ENCODE measurements around the gene OR13H1. TPM values are rescaled to one million over a fixed set of nuclear protein-coding genes. Genes with fewer than 3 reads are reported as not detected.

OR13H1 gene
- total and polyA plus RNA-seq, 4 donors, result not detected

- no peak overlapping the region for H3K4me3 ChIP-seq (ENCODE audit: low read depth in 1 of 3, low read length in 3 of 3)
- no peak for DNase-seq (ENCODE audit: low spot score)
- no peak overlapping the region for H3K27ac ChIP-seq (ENCODE audit: low read depth in 1 of 2, low read length in 2 of 2)
- H3K9ac ChIP-seq (ENCODE audit: low read depth in 1 of 2, low read length in 2 of 2), result no peak overlapping the region
- H3K9me3 ChIP-seq (ENCODE audit: control insufficient read depth in 4 of 4, low read length in 3 of 4), result no peaks in the 10 kb centered on the region
- no peaks in the 10 kb centered on the region for H3K4me1 ChIP-seq (ENCODE audit: control insufficient read depth in 4 of 4, insufficient read depth in 4 of 4, low read length in 3 of 4)
- no peaks in the 10 kb centered on the region for H3K36me3 ChIP-seq (ENCODE audit: control insufficient read depth in 4 of 4, insufficient read depth in 3 of 4, low read depth in 1 of 4, low read length in 3 of 4)
- TF ChIP-seq ZBTB33 (IDR thresholded peaks at IDR 0.05), result no peak
- TF ChIP-seq SP1 (IDR thresholded peaks at IDR 0.05), result no peak
- no peak for TF ChIP-seq HNF4A (conservative IDR thresholded peaks at IDR 0.05)
- no peak for TF ChIP-seq FOXA2 (IDR thresholded peaks at IDR 0.05)
- no peak for TF ChIP-seq NR2F2 (IDR thresholded peaks at IDR 0.05)
- TF ChIP-seq MAX (IDR thresholded peaks at IDR 0.05), result no peak
- TF ChIP-seq CTCF (IDR thresholded peaks at IDR 0.05; ENCODE audit: low read depth, low read length, missing input control), result no peak
- TF ChIP-seq GABPA (IDR thresholded peaks at IDR 0.05 in 1 of 2, conservative IDR thresholded peaks at IDR 0.05 in 1 of 2), result no peak
- no peak for TF ChIP-seq RAD21 (IDR thresholded peaks at IDR 0.05)
- peaks cover 0 to 2% (median 0%) of the 10 kb centered on the region in 4 donors for H3K27me3 ChIP-seq (ENCODE audit: control insufficient read depth in 4 of 4, insufficient read depth in 4 of 4, low read length in 3 of 4)
Measured at GRCh38 chrX:131571348-131571747, 27.5 kb downstream of the OR13H1 start.

GRCh38 chrX:131572372-131573014 lies 28.6 kb downstream of the OR13H1 start:
- H3K36me3 ChIP-seq (ENCODE audit: control insufficient read depth in 4 of 4, insufficient read depth in 3 of 4, low read depth in 1 of 4, low read length in 3 of 4), result no peaks in the 10 kb centered on the region
- WGBS, result 26% methylated on average over 5 of the region's 5 CpGs

GRCh38 chrX:131577413-131577812 lies 33.5 kb downstream of the OR13H1 start:
- no peak for TF ChIP-seq ATF3 (IDR thresholded peaks at IDR 0.05)

More at GRCh38 chrX:131572372-131573014, 28.6 kb downstream of the OR13H1 start:
- no peak overlapping the region for H3K4me3 ChIP-seq (ENCODE audit: low read depth in 1 of 3, low read length in 3 of 3)
- TF ChIP-seq HNF4G (IDR thresholded peaks at IDR 0.05), result no peak
- TF ChIP-seq YY1 (IDR thresholded peaks at IDR 0.05), result no peak
- no peak for TF ChIP-seq FOXA2 (IDR thresholded peaks at IDR 0.05)
- no peak for TF ChIP-seq JUND (IDR thresholded peaks at IDR 0.05)
- no peak for TF ChIP-seq HNF4A (conservative IDR thresholded peaks at IDR 0.05)
- no peak for TF ChIP-seq RAD21 (IDR thresholded peaks at IDR 0.05)
- no peaks in the 10 kb centered on the region for H3K4me1 ChIP-seq (ENCODE audit: control insufficient read depth in 4 of 4, insufficient read depth in 4 of 4, low read length in 3 of 4)
- no peak for DNase-seq (ENCODE audit: low spot score)
- H3K9me3 ChIP-seq (ENCODE audit: control insufficient read depth in 4 of 4, low read length in 3 of 4), result no peaks in the 10 kb centered on the region
- peaks cover 0 to 2% (median 0%) of the 10 kb centered on the region in 4 donors for H3K27me3 ChIP-seq (ENCODE audit: control insufficient read depth in 4 of 4, insufficient read depth in 4 of 4, low read length in 3 of 4)
- H3K27ac ChIP-seq (ENCODE audit: low read depth in 1 of 2, low read length in 2 of 2), result no peak overlapping the region
- no peak overlapping the region for H3K9ac ChIP-seq (ENCODE audit: low read depth in 1 of 2, low read length in 2 of 2)

More at GRCh38 chrX:131577413-131577812, 33.5 kb downstream of the OR13H1 start:
- Histone ChIP-seq H3K4me3 (ENCODE audit: low read depth in 1 of 3, low read length in 3 of 3) (no peak overlapping the region), H3K36me3 (ENCODE audit: control insufficient read depth in 4 of 4, insufficient read depth in 3 of 4, low read depth in 1 of 4, low read length in 3 of 4) (no peaks in the 10 kb centered on the region), H3K9me3 (ENCODE audit: control insufficient read depth in 4 of 4, low read length in 3 of 4) (no peaks in the 10 kb centered on the region), H3K9ac (ENCODE audit: low read depth in 1 of 2, low read length in 2 of 2) (no peak overlapping the region), H3K4me1 (ENCODE audit: control insufficient read depth in 4 of 4, insufficient read depth in 4 of 4, low read length in 3 of 4) (no peaks in the 10 kb centered on the region), H3K27me3 (ENCODE audit: control insufficient read depth in 4 of 4, insufficient read depth in 4 of 4, low read length in 3 of 4) (peaks cover 0 to 2% (median 0%) of the 10 kb centered on the region in 4 donors), H3K27ac (ENCODE audit: low read depth in 1 of 2, low read length in 2 of 2) (no peak overlapping the region)
- no peak for DNase-seq (ENCODE audit: low spot score)

All from liver (tissue), 9 donors.